Esophagus squamous epithelium (tissue), 4 donors: ENCODE measurements around the gene BAZ1A.

ENCODE experiments used
- POLR2A ChIP-seq, 4 donors: fragments of 450-650 bp; IDR thresholded peaks; one replicate each; pipeline ENCODE4 v1.6.1; 2017; ENCODE audit warnings: antibody characterized with exemption in 4 of 4, mild to moderate bottlenecking in 4 of 4, moderate library complexity in 3 of 4
- TF ChIP-seq, protein P1 (sequence below), 6 experiments: fragments of 450-650 bp in 4 of 6; fragments of 200-600 bp in 2 of 6; sonication (generic) in 2 of 6; IDR thresholded peaks; one replicate each; pipeline ENCODE4 v1.5.1; 2016 to 2019; ENCODE audit warnings: antibody characterized with exemption in 6 of 6, mild to moderate bottlenecking in 4 of 6, moderate library complexity in 4 of 6

DNA sequence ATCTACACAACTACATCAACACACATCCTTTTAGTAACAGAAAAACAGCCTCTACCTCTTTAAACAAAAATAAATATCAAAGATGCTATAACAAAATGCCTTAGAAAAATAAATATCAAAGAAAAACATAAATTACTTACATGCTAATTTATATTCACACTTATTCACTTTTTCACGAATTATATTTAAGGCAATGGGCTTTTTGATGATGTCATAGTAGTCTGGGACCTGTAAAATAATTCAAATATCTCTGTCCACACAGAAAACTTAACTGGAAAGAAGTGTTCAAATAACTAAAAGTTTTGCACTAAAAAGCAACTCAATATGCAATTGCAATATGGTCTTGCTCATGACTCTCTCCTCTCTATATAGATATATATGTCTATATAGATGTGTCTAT, 120.5 kb downstream of the BAZ1A start:
- TF ChIP-seq POLR2A (IDR thresholded peaks at IDR 0.05), result no peak
- TF ChIP-seq, protein P1, sequence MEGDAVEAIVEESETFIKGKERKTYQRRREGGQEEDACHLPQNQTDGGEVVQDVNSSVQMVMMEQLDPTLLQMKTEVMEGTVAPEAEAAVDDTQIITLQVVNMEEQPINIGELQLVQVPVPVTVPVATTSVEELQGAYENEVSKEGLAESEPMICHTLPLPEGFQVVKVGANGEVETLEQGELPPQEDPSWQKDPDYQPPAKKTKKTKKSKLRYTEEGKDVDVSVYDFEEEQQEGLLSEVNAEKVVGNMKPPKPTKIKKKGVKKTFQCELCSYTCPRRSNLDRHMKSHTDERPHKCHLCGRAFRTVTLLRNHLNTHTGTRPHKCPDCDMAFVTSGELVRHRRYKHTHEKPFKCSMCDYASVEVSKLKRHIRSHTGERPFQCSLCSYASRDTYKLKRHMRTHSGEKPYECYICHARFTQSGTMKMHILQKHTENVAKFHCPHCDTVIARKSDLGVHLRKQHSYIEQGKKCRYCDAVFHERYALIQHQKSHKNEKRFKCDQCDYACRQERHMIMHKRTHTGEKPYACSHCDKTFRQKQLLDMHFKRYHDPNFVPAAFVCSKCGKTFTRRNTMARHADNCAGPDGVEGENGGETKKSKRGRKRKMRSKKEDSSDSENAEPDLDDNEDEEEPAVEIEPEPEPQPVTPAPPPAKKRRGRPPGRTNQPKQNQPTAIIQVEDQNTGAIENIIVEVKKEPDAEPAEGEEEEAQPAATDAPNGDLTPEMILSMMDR (IDR thresholded peaks at IDR 0.05), result no peak
